ENCODE results near the gene MAP3K12. TPM values are rescaled to one million over a fixed set of nuclear protein-coding genes. Genes with fewer than 3 reads are reported as not detected.

MAP3K12 gene
- total RNA-seq, 2 donors from 2014 or later = 4.3 to 30.9 TPM

GRCh38 chr12:53492830-53493609 is 6.2 kb downstream of the MAP3K12 start:
- peak overlapping the region; percentile 84 to 89 for H3K27ac ChIP-seq
- no peaks in the 10 kb centered on the region for H3K9me3 ChIP-seq
- 2% methylated on average over 44 of the region's 52 CpGs for WGBS
- intact Hi-C loops (cut with DNase I) = no loop called here
- peak; percentile 92 for DNase-seq (ENCODE audit: low spot score)
- TF ChIP-seq POLR2AphosphoS5 (IDR thresholded peaks at IDR 0.05) (peak; percentile 88), POLR2A (IDR thresholded peaks at IDR 0.05) (peak; percentile 93), CTCF (IDR thresholded peaks at IDR 0.05) (no peak)
- H3K36me3 ChIP-seq = no peaks in the 10 kb centered on the region
- H3K4me1 ChIP-seq (replicated peaks) = peaks cover 4% of the 10 kb centered on the region
- peak overlapping the region; percentile 50 to 58 for H3K4me3 ChIP-seq
- no peaks in the 10 kb centered on the region for H3K27me3 ChIP-seq (replicated peaks; ENCODE audit: insufficient read depth)

DNA sequence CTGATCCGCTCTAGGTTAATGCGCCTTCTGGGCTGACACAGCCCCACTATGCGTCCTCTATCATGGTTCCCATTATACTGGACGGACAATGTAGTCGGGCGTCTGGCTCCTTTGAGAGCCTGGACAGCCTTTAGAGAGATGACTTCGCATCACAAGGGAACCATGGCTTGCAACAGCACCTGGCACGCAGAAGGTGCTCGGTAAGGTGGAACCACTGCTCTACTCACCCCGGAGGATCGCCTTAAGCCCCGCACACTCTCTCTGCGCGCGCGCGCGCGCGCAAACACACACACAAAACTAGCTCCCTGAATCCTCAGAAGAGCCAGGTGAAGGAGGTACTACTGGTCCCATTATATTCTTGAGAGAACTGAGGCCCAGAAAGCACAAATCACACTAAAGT is 7.1 kb downstream of the MAP3K12 start:
- no peaks in the 10 kb centered on the region for H3K36me3 ChIP-seq
- no peak for TF ChIP-seq POLR2A (IDR thresholded peaks at IDR 0.05)
- TF ChIP-seq POLR2AphosphoS5 (IDR thresholded peaks at IDR 0.05) = no peak
- TF ChIP-seq CTCF (IDR thresholded peaks at IDR 0.05) = no peak
- H3K27me3 ChIP-seq (replicated peaks; ENCODE audit: insufficient read depth) = no peaks in the 10 kb centered on the region
- peaks cover 4% of the 10 kb centered on the region for H3K4me1 ChIP-seq (replicated peaks)
- no peaks in the 10 kb centered on the region for H3K9me3 ChIP-seq
- DNase-seq (ENCODE audit: low spot score) = no peak
- WGBS = 37% methylated on average over 20 of the region's 20 CpGs
- peak overlapping the region; percentile 84 to 89 for H3K27ac ChIP-seq
- intact Hi-C loops (cut with DNase I) = no loop called here
- peak overlapping the region in 1 of 2 donors; percentile 58 for H3K4me3 ChIP-seq

GRCh38 chr12:53489242-53489864 is 9.9 kb downstream of the MAP3K12 start:
- TF ChIP-seq CTCF (IDR thresholded peaks at IDR 0.05) = no peak
- no peak for TF ChIP-seq POLR2A (IDR thresholded peaks at IDR 0.05)
- no peak for TF ChIP-seq POLR2AphosphoS5 (IDR thresholded peaks at IDR 0.05)
- Histone ChIP-seq H3K27ac (no peak overlapping the region), H3K4me1 (replicated peaks) (peaks cover 4% of the 10 kb centered on the region), H3K9me3 (no peaks in the 10 kb centered on the region), H3K36me3 (no peaks in the 10 kb centered on the region), H3K4me3 (no peak overlapping the region), H3K27me3 (replicated peaks; ENCODE audit: insufficient read depth) (no peaks in the 10 kb centered on the region)
- WGBS = 89% methylated on average over 5 of the region's 5 CpGs
- intact Hi-C loops (cut with DNase I) = no loop called here
- DNase-seq (ENCODE audit: low spot score) = no peak

GRCh38 chr12:53486736-53487487 is 12.3 kb downstream of the MAP3K12 start:
- intact Hi-C loops (cut with DNase I) = no loop called here
- no peaks in the 10 kb centered on the region for H3K36me3 ChIP-seq

More at GRCh38 chr12:53486736-53487487, 12.3 kb downstream of the MAP3K12 start:
- no peaks in the 10 kb centered on the region for H3K27me3 ChIP-seq (replicated peaks; ENCODE audit: insufficient read depth)
- H3K27ac ChIP-seq = no peak overlapping the region
- TF ChIP-seq POLR2AphosphoS5 (IDR thresholded peaks at IDR 0.05) (no peak), POLR2A (IDR thresholded peaks at IDR 0.05) (no peak), CTCF (IDR thresholded peaks at IDR 0.05) (no peak)
- 77% methylated on average over 17 of the region's 17 CpGs for WGBS
- no peak for DNase-seq (ENCODE audit: low spot score)
- no peak overlapping the region for H3K4me3 ChIP-seq
- no peaks in the 10 kb centered on the region for H3K9me3 ChIP-seq
- no peaks in the 10 kb centered on the region for H3K4me1 ChIP-seq (replicated peaks)
